Coronary artery (tissue), 2 donors: ENCODE results near the gene TWIST2.

Experiments
- DNase-seq: peaks from one replicate; pipeline ENCODE4 v3.0.0-alpha.2; 2017; ENCODE audit warnings: low spot score
- H3K27ac ChIP-seq, 2 donors: fragments of 200-600 bp; sonication (generic); one replicate each; pipeline ENCODE4 v1.5.1; 2016 to 2019
- H3K4me3 ChIP-seq: fragments of 200-600 bp; sonication (generic); 2 replicates; pipeline ENCODE4 v1.5.1; 2016; ENCODE audit warnings: mild to moderate bottlenecking, moderate library complexity
- TF ChIP-seq, protein P1 (sequence below): fragments of 200-600 bp; sonication (generic); IDR thresholded peaks from one replicate; pipeline ENCODE4 v1.5.1; 2019; ENCODE audit warnings: antibody characterized with exemption

TWIST2 gene

DNA sequence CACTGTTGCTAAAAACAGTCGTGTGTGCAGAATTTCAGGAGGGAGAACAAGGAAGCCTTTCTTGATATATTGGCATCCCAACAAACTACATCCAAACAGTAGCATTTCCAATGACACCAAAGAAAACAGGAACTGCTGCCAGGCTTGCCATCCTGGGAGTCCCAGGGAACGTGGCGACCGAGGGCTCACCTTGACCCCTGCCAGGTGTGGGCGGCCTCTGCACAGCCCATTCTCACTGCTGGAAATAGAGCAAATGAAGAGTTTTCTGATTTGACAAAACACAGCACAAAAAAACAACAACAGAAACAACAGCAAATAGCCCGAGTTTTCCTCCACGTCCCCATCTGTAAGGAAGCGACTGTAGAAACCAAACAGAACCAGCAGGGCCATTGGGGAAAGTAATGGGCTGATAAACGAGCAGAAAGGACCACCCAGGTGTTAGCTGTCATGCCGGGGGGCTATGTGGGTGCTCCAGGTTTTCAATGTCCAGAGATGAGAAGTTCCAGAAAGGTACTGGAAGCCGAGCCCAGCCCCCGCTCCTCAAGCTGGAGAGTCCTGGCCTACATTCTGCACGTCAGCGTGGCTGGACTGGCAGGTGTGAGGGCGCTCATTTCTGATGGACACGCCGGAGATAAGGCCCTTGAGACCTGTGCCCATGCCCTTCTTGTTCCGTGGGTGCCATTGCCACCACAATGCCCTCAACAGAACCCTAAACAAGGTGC, 80.8 kb downstream of the TWIST2 start:
- TF ChIP-seq, protein P1, sequence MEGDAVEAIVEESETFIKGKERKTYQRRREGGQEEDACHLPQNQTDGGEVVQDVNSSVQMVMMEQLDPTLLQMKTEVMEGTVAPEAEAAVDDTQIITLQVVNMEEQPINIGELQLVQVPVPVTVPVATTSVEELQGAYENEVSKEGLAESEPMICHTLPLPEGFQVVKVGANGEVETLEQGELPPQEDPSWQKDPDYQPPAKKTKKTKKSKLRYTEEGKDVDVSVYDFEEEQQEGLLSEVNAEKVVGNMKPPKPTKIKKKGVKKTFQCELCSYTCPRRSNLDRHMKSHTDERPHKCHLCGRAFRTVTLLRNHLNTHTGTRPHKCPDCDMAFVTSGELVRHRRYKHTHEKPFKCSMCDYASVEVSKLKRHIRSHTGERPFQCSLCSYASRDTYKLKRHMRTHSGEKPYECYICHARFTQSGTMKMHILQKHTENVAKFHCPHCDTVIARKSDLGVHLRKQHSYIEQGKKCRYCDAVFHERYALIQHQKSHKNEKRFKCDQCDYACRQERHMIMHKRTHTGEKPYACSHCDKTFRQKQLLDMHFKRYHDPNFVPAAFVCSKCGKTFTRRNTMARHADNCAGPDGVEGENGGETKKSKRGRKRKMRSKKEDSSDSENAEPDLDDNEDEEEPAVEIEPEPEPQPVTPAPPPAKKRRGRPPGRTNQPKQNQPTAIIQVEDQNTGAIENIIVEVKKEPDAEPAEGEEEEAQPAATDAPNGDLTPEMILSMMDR = no peak
- DNase-seq = peak; percentile 75
- Histone ChIP-seq H3K27ac (peak overlapping the region; percentile 32 to 79), H3K4me3 (no peak overlapping the region)

DNA sequence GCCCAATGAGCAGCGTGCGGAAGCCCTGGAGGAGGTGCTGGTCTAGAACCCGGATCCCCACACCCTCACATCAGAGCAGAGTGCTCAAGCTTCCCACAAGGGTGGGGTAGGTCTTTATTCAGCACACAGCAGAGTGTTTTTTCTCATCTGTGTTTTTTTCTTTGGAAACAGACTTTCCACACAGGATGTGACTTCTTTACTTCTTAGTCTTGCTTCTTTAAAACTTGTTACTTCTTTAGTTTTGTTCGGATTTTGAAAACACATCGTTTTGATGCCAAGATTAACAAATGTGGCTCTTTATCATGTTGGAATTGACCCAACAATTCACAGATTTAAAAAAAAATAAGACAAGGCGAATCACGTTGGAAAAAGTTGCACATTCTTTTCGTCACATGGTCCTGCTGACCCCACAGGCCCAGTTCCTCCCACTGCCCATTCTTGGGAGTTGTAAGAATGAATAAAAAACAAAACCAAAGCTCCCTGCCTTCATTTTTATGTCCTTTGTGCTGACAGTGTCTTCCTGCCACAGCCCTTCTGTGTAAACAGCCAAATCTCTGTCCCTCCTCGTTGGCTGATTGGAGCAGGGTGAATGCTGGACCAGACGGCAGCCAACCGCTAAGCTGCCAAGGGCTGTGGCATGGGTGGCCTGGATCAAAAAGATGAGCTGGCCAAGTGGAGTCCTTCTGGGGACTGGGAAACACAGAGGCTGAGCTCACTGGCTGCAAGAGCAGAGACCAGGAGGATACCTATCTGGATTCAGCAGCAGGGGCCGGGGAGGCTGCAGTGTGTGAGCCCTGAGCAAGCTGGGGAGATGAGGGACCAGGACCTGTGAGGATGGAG, 81.6 kb downstream of the TWIST2 start:
- TF ChIP-seq, protein P1 = no peak
- Histone ChIP-seq H3K27ac (peak overlapping the region; percentile 32 to 79), H3K4me3 (peak overlapping the region; percentile 29)
- DNase-seq = peak; percentile 84

DNA sequence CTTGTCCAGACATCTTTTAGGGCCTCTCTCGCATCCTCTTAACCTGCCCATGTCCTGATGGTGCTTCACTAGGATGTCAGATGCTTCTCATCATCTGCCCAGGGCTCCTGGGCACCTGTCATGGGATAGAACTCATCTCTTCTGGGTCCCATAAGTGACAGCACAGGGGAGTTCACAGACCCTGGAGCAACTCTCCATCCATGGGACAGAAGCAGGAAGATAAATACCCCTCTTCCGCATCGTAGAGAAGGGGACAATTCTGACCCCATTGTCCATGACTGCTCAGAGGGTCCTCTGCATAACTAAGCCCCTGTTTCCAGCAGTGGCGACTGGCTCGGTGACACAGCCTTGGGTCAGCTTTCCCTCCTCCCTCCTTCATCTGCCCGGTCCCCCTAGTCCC, 82.3 kb downstream of the TWIST2 start:
- peak overlapping the region; percentile 29 for H3K4me3 ChIP-seq
- peak overlapping the region in 1 of 2 donors; percentile 79 for H3K27ac ChIP-seq
- TF ChIP-seq, protein P1 = no peak
- peak; percentile 46 for DNase-seq

DNA sequence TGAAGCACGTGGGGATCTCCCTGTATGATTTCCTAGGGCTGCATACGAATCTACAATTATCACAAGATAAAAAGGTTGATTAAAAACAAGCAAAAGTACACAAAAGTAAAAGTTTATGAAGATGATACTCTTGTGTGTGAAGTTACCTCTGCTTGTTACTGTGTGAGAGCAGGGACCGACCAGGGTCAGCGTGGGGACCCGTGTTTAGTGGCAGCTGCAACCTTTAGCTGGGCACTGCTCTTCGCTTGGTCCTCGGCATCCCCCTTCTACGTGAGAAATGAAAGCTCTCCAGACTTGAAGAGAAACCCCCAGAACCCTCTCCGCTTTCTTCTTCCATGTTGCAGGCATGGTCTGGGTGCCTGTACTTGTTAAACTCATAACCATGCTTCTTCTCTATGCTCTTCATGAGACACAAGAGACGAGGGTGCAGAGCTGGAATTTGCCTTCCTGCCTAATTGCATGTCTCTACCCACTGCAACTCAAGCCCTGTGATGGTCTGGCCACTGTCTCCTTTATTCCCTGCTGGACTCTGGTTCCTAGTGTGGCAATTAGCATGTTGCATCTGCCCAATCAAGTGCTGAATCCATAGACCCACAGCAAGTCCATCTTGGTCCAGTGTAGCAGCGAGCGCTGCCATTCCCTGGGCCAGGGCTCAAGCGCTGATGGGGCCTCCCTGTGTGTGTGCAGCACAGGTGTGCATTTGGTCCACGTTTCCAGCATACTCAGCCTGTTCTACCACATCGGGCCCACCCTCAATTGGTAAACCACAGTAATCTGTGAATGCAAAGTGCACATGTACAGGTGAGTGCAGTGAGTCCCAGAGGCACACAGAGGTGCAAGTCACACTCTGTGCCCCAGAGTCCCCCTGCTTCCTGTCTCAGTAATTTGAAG, 88.5 kb downstream of the TWIST2 start:
- TF ChIP-seq, protein P1 = no peak
- Histone ChIP-seq H3K4me3 (no peak overlapping the region), H3K27ac (no peak overlapping the region)
- peak; percentile 66 for DNase-seq

DNA sequence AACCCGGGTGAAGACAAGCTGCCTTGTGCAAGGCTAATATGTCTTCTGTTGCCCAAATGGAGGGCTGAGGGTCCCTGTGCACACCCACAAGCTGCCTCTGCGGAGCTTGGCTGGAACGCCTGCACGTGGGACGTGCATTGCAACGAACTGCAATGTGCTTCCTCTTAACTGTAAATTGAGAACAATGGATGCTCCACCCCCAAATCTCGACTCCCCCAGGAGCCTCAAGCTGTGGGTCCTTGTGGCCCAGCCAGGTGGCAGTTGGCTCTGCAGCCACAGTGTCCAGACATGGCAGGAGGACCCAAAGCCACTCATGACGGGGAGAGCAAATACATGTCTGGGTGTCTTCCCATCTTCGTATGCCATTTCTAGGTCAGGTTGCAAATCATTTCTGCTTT, 90.1 kb downstream of the TWIST2 start:
- DNase-seq = no peak
- TF ChIP-seq, protein P1 = no peak
- Histone ChIP-seq H3K4me3 (peak overlapping the region; percentile 1), H3K27ac (peak overlapping the region in 1 of 2 donors; percentile 72)

DNA sequence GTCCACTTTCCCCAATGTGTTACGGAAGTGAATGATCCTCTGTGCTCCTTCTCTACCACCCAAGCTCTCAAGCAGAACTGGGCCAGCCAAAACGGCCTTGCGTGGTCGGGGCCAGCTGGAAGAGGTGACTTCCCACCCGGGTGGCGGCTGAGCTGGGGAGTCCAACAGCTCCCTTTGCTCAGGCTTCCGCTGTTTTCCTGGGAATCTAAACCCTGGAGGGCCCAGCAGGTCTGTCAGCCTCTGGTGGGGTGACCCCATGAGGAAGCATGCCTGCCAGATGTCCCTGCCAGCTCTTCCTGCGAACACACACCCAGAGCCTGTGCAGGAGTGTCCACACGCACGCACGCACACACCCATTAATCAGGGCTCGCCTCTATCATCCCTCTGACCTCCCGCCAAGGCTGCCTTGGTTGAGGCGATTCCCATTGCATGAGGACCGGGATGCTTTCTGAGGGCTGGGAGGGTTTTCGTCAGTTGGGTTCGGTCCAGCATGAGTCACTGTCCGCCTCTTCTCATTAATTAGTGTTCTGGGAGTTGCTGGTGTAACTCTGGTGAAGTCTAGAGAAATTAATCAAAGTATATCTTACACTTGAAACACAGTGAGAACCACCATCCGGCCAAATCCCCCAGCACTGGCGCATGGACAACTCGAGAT, 90.6 kb downstream of the TWIST2 start:
- Histone ChIP-seq H3K27ac (peak overlapping the region in 1 of 2 donors; percentile 72), H3K4me3 (peak overlapping the region; percentile 1)
- TF ChIP-seq, protein P1 = no peak
- DNase-seq = peak; percentile 92
